AG09319 (cell line): ENCODE measurements around the gene LDAH.

Source experiments
- DNase-seq: peaks from one replicate; pipeline ENCODE4 v3.0.0-alpha.2; 2010; ENCODE audit warnings: low read depth; ENCODE audit errors: extremely low read depth
- TF ChIP-seq, protein P1 (sequence below): IDR thresholded peaks from 2 replicates; pipeline ENCODE4 v1.5.1; 2011; ENCODE audit warnings: low read depth, mild to moderate bottlenecking, inconsistent platforms, low read length, moderate library complexity

LDAH gene

DNA sequence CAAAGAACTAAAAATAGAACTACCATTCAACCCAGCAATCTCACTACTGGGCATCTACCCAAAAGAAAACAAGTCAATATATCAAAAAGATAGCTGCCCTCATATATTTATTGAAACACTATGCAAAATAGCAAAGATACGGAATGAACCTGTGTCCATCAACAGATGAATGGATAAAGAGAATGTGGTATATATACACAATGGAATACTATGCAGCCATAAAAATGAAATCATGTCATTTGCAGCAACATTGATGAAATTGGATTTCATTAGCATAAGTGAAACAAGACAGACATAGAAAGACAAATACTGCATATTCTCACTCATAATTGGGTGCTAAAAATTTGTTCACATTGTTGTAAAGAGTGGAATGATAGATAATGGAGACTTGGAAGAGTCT lies 16.2 kb upstream of the LDAH start:
- DNase-seq: no peak
- TF ChIP-seq, protein P1, sequence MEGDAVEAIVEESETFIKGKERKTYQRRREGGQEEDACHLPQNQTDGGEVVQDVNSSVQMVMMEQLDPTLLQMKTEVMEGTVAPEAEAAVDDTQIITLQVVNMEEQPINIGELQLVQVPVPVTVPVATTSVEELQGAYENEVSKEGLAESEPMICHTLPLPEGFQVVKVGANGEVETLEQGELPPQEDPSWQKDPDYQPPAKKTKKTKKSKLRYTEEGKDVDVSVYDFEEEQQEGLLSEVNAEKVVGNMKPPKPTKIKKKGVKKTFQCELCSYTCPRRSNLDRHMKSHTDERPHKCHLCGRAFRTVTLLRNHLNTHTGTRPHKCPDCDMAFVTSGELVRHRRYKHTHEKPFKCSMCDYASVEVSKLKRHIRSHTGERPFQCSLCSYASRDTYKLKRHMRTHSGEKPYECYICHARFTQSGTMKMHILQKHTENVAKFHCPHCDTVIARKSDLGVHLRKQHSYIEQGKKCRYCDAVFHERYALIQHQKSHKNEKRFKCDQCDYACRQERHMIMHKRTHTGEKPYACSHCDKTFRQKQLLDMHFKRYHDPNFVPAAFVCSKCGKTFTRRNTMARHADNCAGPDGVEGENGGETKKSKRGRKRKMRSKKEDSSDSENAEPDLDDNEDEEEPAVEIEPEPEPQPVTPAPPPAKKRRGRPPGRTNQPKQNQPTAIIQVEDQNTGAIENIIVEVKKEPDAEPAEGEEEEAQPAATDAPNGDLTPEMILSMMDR: no peak

DNA sequence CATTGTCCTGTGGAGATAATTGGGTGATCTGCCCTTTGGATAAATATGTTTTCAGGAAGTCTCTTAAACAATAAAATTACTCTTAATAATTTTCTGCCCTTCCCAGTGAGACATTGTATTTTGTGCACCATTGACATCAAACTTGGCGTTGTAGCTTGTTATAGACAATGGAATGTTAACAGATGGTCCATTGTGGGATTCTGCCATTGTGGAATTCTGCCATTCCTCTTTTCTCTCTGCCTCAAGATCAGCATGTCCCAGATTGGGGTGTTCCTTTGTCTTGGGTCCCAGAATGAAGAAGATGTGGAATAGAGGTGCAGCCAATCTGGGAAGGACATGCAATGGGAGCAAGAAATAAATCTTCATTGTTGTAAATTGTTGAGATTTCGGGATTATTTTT lies 15.1 kb upstream of the LDAH start:
- DNase-seq: no peak
- TF ChIP-seq, protein P1: no peak

DNA sequence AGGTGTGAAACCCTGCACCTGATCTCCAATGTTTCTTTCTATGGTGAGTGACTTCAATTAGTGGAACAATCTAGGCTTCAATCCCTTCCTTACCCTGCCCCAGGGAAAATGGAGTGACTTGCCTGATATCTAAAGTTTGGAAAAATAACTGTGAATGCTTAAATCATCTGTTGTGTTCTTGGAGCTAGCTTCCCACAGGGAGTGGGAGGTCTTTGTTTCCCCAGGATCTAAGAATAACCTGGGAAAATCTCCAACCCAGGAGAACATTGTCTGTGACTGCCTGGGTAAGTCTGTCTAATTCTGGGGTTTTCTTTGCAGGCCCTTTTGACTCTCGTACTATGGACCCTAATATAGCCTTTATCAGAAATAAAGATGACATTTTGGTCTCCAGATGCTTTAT lies 13.6 kb upstream of the LDAH start:
- TF ChIP-seq, protein P1: no peak
- DNase-seq: no peak

DNA sequence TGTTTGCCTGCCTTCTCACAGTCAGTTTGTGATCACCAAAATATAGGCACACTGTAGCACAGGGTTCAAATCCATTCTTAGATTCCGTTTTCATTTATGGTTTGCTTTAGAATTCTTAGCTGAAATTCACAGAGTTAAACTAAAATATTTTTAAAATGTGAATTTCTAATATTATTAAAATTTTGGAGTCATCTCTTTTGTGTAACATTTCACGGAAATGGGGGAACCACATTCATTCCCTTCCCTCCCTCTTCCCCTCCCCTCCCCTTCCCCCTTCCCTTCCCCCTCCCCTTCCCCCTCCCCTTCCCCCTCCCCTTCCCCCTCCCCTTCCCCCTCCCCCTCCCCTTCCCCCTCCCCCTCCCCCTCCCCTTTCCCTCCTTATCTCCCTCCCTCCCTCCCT lies 11.4 kb upstream of the LDAH start:
- no peak for DNase-seq
- TF ChIP-seq, protein P1: no peak

DNA sequence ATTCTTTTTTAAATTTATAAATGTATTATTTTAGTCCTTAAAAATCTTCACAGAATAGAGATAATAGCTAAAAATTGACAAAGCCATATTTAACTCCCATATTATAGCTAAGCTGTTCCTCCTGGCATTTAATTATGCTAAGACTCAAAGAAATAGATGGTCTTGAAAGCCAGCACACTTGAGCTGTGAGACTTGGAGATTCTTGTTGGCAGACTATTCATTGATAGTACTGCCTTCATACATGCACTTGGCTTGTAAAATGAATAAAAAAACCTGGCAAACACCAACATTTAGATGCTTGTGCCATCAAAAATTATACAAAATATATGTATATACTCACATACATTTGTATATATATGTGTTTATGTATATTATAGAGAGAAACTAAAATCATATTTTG lies 9.7 kb upstream of the LDAH start:
- DNase-seq: no peak
- TF ChIP-seq, protein P1: no peak

DNA sequence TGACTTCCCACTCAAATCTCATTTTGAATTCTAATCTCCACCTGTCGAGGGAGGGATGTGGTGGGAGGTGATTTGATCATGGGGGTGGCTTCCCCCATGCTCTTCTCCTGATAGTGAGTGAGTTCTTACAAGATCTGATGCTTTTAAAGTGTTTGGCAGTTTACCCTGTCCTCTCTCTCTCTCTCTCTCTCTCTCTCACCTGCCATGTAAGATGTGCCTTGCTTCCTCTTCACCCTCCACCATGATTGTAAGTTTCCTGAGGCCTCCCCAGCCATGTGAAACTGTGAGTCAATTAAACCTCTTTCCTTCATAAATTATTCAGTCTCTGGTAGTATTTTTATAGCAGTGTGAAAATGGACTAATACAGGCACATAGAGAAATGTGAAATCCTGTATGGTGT lies 7.0 kb upstream of the LDAH start:
- DNase-seq: no peak
- TF ChIP-seq, protein P1: no peak

DNA sequence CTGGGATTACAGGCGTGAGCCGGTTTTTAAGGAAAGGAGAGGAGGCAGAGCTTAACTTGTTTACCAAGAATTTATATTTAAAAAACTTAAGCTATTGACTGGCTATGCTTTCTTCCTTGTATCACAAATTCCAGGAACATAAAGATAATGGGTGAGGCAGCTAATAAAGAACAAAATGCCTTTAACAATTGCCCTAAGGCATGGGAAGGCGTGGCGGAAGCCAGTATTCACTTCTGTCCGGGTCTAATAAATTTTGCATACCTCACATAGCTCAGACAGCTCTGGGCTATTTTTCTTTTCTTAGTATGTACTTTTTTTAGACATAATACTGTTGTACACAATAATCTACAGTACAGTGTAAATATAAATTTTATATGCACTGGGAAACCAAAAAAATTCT lies 1.0 kb upstream of the LDAH start:
- TF ChIP-seq, protein P1: no peak
- DNase-seq: no peak
